ENCODE data around the gene ACVR2A. TPM values are rescaled to one million over a fixed set of nuclear protein-coding genes. Genes with fewer than 3 reads are reported as not detected.
A peak's percentile ranks its signal among the peaks of the same experiment; 100 is the strongest.

ACVR2A gene
- total RNA-seq, 1 experiment from 2014 or later: 6.8 TPM

DNA sequence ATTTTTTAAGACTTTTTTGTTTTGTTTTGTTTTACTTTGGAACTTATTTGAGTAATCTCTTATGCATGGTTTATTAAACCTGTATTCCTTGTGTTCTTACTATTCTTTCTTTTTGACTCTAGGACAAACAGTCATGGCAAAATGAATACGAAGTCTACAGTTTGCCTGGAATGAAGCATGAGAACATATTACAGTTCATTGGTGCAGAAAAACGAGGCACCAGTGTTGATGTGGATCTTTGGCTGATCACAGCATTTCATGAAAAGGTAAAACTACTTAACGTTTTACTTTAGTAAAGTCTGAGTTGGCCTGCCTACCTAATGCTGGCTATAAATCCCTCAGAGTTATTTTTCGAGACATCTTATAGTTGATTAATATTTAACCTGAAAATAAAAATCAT, 72.3 kb downstream of the ACVR2A start:
- no peak for DNase-seq (ENCODE audit: low read depth)

DNA sequence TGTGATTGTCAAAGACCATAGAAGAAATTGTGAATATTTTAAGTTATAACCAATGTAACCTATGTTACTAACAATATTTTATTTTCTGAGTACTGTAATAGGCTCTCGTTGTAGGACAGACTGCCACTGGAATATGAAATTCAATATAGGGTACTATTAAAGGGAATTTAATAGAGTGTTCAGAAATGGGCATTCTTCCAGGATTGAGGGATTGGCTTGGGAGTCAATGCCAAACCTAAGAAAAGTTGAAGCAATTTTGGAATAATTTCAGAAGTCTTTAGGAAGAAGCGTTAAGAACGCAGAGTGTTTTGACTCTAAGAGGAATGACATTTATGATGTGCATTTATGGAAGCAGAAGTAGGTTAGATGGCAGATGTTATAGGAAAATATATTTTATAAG, 79.0 kb downstream of the ACVR2A start:
- no peak for DNase-seq (ENCODE audit: low read depth)

DNA sequence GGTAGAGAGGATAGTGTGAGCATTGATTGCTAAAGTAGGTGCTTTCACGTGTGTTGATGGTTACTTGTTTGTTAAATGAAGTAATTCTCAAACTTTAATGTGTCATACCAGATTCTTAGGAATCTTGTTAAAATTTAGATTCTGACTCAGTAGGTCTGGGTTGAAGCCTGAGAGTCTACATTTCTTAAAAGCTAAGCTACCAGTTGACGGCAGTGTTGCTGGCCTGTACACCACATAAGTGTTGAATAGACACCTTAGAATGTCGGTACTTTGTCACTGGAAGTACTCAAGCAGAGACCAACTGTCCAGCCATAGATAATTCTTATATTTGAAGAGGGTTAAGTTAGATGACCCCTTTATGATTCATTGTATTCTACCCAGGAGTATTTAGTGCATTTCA, 79.8 kb downstream of the ACVR2A start:
- DNase-seq (ENCODE audit: low read depth): no peak

DNA sequence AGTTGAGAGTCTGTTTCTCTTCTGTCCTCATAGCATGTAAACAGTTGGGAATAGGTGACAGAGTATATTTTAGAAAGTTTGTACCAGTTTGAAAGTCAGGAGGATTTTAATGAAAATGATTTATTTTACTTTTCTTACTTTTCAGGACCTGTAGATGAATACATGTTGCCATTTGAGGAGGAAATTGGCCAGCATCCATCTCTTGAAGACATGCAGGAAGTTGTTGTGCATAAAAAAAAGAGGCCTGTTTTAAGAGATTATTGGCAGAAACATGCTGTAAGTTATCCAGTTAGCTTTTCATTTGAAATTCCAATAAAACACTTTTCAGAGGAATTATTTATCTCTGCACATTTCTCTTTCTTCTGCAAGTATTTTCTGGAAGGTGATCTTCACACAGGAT, 81.1 kb downstream of the ACVR2A start:
- no peak for DNase-seq (ENCODE audit: low read depth)

DNA sequence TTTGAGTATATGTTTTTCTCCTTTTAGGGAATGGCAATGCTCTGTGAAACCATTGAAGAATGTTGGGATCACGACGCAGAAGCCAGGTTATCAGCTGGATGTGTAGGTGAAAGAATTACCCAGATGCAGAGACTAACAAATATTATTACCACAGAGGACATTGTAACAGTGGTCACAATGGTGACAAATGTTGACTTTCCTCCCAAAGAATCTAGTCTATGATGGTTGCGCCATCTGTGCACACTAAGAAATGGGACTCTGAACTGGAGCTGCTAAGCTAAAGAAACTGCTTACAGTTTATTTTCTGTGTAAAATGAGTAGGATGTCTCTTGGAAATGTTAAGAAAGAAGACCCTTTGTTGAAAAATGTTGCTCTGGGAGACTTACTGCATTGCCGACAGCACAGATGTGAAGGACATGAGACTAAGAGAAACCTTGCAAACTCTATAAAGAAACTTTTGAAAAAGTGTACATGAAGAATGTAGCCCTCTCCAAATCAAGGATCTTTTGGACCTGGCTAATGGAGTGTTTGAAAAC, 82.3 kb downstream of the ACVR2A start:
- no peak for DNase-seq (ENCODE audit: low read depth)

DNA sequence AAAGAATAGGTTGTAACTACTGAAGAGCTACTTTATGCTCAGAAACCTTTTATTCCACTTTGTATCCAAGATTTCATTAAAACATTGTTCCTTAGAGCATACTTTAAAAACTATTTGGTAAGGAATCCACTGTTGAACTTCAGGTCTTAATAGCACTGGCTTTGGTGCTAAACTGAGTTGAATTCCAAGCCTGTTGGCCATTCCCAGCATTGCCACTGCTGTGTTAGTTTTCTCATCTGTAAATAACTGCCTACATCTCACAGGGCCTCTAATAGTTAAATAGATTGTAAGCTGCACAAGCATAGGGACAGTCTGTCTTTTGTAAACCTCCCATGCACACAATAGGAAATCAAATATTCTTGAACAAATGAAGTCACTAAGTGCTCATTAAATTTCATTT, 89.1 kb downstream of the ACVR2A start:
- DNase-seq (ENCODE audit: low read depth): no peak

DNA sequence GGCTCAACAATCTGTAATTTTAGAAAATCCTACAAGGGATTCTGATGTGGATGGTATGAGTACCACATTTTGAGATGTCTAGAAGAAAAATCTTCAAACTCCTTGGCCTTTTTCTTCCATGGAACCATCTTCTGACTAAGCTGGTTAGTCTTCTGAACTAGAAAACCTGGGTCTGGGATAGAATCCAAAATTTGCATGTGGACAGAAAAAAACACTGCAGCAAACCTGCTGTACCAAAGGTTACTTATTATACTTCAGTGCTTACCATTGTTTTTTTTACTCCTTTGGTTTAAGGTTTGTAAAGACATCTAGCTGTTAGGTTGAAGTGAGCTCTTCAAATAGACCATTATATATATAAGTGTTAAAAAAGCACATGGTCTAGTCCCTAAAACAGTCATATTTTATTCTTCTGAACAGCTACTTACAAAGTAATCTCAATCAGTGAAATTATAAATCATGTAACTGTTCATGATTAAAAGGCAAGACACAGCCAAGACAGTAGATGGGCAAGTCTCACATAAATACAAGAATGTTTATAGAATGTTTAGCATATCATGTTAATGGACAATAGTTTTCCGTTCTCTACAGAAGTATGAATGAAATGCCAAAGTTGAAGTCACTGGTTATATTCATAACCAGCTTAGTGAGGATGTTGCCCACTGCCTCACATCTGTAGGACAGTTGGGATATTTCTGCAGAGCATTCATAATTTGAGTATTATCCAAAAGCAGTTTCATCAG, 90.2 kb downstream of the ACVR2A start:
- no peak for DNase-seq (ENCODE audit: low read depth)

DNA sequence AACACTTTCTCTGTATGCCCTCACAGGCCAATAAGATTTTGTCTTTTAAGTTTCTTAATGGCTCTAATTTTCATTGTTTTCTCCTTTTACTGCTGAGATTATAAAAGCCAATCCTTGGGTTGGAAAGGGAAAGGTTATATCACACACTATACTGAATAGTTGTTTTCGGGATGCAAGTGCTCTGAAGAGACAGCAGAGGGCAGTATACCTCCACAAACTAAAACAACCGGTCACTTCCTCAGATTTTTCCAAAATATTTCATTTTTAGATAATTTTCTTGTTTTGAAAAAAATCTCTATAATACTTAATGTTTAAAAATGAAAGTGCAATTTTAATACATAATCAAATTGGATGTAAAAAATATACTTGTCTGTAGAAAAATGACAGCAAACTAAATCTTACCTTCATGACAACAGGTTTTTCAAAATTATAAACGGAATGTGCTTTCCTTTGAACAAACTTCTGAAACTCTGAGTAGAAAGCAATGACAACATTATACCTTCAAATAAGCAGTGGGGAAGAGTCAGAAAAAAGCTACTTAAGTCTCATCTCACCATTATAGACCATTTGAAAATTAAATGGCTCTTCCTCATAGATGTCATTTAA, 93.0 kb downstream of the ACVR2A start:
- peak; percentile 23 for DNase-seq (ENCODE audit: low read depth)

DNA sequence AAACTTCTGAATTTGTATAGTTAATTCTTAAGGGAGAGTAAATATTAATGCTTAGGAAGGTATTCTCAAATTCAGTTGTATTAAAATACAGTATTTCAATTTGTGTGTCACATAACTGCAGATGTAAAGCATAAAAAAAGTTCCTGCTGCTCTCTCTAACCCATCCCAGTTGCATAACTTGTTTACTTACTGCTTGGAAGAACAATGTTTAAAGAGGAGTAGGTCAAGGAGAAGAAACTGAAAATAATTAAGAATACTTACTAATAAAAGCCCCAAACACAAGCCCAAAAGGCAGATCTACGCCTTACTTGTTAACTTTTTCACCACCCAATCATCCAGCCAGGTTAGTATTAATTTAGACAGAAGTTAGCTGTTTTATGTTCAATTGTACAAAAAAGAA, 94.5 kb downstream of the ACVR2A start:
- no peak for DNase-seq (ENCODE audit: low read depth)

DNA sequence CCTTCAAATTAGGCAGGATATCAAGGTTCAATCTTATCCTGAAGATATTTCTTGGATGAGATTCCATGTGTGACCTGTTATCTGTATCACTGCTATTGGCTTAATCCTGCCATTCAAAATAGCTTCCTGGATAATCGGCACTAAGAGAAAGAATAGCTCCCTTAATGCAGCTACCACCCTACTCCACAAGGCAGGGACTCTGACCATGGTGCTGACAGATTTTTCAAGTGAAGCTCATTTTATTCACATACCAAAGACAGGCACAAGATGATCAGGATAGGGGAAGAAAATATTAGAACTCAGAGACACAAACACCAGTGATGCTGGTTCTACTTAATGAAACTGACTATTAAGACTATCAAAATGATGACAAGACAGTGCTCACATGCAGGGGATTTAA, 100.8 kb downstream of the ACVR2A start:
- DNase-seq (ENCODE audit: low read depth): no peak

DNA sequence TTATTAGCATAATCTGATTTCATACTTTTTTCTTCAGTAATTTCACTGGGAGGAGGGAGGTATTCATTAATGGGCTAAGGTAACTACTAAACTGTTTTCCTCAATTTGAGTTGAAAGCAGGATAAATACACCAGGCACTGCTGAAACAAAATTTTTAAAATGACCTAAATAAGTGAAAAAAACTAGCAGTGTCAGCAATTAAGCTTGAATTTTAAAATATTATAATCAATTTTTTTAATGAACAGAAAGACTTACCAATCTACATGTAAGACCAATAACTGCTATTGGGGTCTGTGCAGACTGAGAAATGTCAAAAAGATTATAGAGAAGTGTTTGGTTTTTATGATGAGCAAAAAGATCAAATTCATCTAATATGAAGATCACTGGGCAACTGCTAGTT, 107.3 kb downstream of the ACVR2A start:
- no peak for DNase-seq (ENCODE audit: low read depth)

DNA sequence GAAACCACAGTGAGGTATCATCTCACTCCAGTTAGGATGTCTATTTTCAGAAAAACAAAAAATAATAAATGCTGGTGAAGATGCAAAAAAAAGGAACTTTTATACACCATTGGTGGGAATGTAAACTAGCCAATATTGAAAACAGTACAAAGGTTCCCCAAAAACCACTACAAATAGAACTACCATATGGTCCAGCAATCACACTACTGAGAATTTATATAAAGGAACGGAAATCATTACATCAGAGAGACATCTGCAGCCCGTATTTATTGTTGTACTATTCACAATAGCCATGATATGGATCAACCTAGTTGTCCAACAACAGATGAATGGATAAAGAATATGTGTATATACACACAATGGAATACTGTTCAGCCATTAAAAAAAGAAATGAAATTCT, 123.7 kb downstream of the ACVR2A start:
- DNase-seq (ENCODE audit: low read depth): no peak

DNA sequence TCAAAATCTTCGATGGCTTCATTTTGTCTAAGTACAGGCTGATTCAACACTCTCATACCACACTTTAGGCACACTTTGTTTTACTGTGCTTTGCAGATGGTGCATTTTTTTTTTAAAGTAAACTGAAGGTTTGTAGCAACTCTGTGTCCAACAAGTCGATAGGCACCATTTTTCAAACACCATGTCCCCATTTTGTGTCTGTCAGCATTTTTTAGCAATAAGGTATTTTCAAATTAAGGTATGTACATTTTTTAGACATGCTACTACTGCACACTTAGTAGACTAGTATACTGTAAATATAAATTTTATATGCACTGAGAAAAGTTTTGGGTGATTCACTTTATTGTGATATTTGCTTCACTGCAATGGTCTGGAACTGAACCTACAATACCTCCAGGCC, 131.3 kb downstream of the ACVR2A start:
- no peak for DNase-seq (ENCODE audit: low read depth)

DNA sequence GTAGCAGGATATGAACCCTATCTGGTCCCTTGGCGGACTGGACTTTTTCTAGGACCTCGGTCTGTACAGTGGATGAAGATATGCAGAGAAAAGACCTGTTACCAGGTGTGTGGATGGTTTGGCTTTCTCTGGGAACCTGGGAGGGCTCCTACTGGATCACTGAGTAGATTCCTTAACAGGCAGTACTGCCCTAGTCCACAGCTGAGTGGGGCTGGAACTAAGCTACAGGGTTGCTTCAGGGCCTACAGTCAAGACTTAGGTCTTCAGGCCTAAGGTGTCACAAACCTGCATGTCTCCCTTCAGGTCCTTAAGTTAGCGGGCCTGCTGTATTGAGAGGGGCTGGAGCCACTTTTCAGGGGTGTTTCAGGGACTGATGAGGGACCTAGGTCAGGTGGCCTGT, 132.8 kb downstream of the ACVR2A start:
- DNase-seq (ENCODE audit: low read depth): no peak

Small RNA genes within 50 kb of the gene (small RNA-seq; reads per million reads assigned to genes)
- not detected for gene RNU6-1275P

Other genes with a start within 250 kb of the ACVR2A start
- gene ORC4, start 175.7 kb downstream of the ACVR2A start, total RNA-seq (2014; rRNA removed; shearing (Covaris generic)): 56.9 and 59.1 TPM in 2 replicates
- gene MBD5, start 176.1 kb downstream of the ACVR2A start, total RNA-seq (2014; rRNA removed; shearing (Covaris generic)): 3.7 and 7.1 TPM in 2 replicates